GM19463 (cell line): ENCODE measurements around the gene SLIT3.

Experiments
- ATAC-seq: cut with Tn5 transposase; IDR thresholded peaks from one replicate; pipeline ENCODE4 v1.9.1; 2021; ENCODE audit warnings: mild to moderate bottlenecking, moderate library complexity; ENCODE audit not compliant: unreplicated experiment

The SLIT3 gene

GRCh38 chr5:168819004-168819621, 481.8 kb downstream of the SLIT3 start:
- ATAC-seq: no peak

- no peak for ATAC-seq
Measured at GRCh38 chr5:168818558-168818957, 482.4 kb downstream of the SLIT3 start.

- ATAC-seq: no peak
Measured at GRCh38 chr5:168817591-168817990, 483.3 kb downstream of the SLIT3 start.

GRCh38 chr5:168816661-168817060, 484.3 kb downstream of the SLIT3 start:
- ATAC-seq: no peak

GRCh38 chr5:168813184-168813968, 487.6 kb downstream of the SLIT3 start:
- no peak for ATAC-seq

GRCh38 chr5:168810641-168811040, 490.3 kb downstream of the SLIT3 start:
- no peak for ATAC-seq

GRCh38 chr5:168809218-168809617, 491.7 kb downstream of the SLIT3 start:
- no peak for ATAC-seq

GRCh38 chr5:168808051-168808616, 492.8 kb downstream of the SLIT3 start:
- no peak for ATAC-seq

- ATAC-seq: no peak
Measured at GRCh38 chr5:168807287-168807686, 493.7 kb downstream of the SLIT3 start.

- no peak for ATAC-seq
Measured at GRCh38 chr5:168803541-168803940, 497.4 kb downstream of the SLIT3 start.

GRCh38 chr5:168802337-168802736, 498.6 kb downstream of the SLIT3 start:
- ATAC-seq: peak; percentile 59

- no peak for ATAC-seq
Measured at GRCh38 chr5:168801567-168801966, 499.4 kb downstream of the SLIT3 start.

- ATAC-seq: no peak
Measured at GRCh38 chr5:168800701-168801100, 500.2 kb downstream of the SLIT3 start.

- ATAC-seq: no peak
Measured at GRCh38 chr5:168798065-168799023, 502.6 kb downstream of the SLIT3 start.

- ATAC-seq: no peak
Measured at GRCh38 chr5:168796593-168797580, 504.1 kb downstream of the SLIT3 start.

GRCh38 chr5:168796000-168796399, 504.9 kb downstream of the SLIT3 start:
- ATAC-seq: no peak

GRCh38 chr5:168793841-168794837, 506.8 kb downstream of the SLIT3 start:
- no peak for ATAC-seq

GRCh38 chr5:168792678-168793077, 508.3 kb downstream of the SLIT3 start:
- no peak for ATAC-seq
